Placental epithelial cell (primary cell): Measurements from ENCODE around the gene SLIT2. TPM values are rescaled to one million over a fixed set of nuclear protein-coding genes. Genes with fewer than 3 reads are reported as not detected.

Source experiments
- total RNA-seq: library from RNA; depleted of rRNA; stranded (reverse); fragments of >200 nt; gene quantifications from 2 replicates; pipeline ENCODE4 v1.2.3, GENCODE V29; 2012

Gene SLIT2, protein sequence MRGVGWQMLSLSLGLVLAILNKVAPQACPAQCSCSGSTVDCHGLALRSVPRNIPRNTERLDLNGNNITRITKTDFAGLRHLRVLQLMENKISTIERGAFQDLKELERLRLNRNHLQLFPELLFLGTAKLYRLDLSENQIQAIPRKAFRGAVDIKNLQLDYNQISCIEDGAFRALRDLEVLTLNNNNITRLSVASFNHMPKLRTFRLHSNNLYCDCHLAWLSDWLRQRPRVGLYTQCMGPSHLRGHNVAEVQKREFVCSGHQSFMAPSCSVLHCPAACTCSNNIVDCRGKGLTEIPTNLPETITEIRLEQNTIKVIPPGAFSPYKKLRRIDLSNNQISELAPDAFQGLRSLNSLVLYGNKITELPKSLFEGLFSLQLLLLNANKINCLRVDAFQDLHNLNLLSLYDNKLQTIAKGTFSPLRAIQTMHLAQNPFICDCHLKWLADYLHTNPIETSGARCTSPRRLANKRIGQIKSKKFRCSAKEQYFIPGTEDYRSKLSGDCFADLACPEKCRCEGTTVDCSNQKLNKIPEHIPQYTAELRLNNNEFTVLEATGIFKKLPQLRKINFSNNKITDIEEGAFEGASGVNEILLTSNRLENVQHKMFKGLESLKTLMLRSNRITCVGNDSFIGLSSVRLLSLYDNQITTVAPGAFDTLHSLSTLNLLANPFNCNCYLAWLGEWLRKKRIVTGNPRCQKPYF (N-terminal part only)
- total RNA-seq, result 82.4 and 106 TPM in 2 replicates

GRCh38 chr4:20251796-20252655 lies at the start of gene SLIT2:
TSS of gene SLIT2 (plus strand) at chr4:20251905. CDS start at chr4:20253816, 1,911 bp downstream.

